ENCODE results near the gene GLYATL1B. TPM values are rescaled to one million over a fixed set of nuclear protein-coding genes. Genes with fewer than 3 reads are reported as not detected.
"Not testable (repeated sequence)": the region's sequence is repeated elsewhere in the genome, so short reads cannot be mapped to it uniquely, and the experiment has no call there.

Gene GLYATL1B
- polyA plus RNA-seq, 1 donor (not counting 4 experiments of a cell fraction or from before 2014, with no cell fraction given) = not detected

GRCh38 chr11:59119826-59120225 lies 33.7 kb downstream of the GLYATL1B start:
- H3K9ac ChIP-seq (ENCODE audit: control insufficient read depth, extremely low read depth, insufficient read depth, low read length) = no peak overlapping the region
- no peak overlapping the region for H3K4me3 ChIP-seq (ENCODE audit: control insufficient read depth in 2 of 3, extremely low read depth in 1 of 3, insufficient read depth in 2 of 3, low read depth in 1 of 3, low read length in 3 of 3)
- H3K79me2 ChIP-seq (ENCODE audit: control insufficient read depth, insufficient read depth, low read length) = no peaks in the 10 kb centered on the region
- H2AFZ ChIP-seq (ENCODE audit: control insufficient read depth, low read length) = no peak overlapping the region
- H3K9me3 ChIP-seq (ENCODE audit: control insufficient read depth, low read depth, low read length) = no peaks in the 10 kb centered on the region
- H4K20me1 ChIP-seq (ENCODE audit: control insufficient read depth, extremely low read depth, insufficient read depth, low read length) = no peaks in the 10 kb centered on the region
- no peak for DNase-seq (ENCODE audit: low read depth, low spot score)
- H3K4me1 ChIP-seq (ENCODE audit: control insufficient read depth, extremely low read depth, insufficient read depth, low read length) = peaks cover 6% of the 10 kb centered on the region
- no peaks in the 10 kb centered on the region for H3K36me3 ChIP-seq (ENCODE audit: control insufficient read depth in 2 of 2, extremely low read depth in 1 of 2, insufficient read depth in 2 of 2, low read length in 2 of 2)
- no peak overlapping the region for H3K4me2 ChIP-seq (ENCODE audit: control insufficient read depth, extremely low read depth, insufficient read depth, low read depth, low read length)
- dilution Hi-C loops (cut with MboI; ENCODE audit: extremely low pct_ligation_motif_present, low sequenced_read_pairs) = no loop called here
- no peak overlapping the region for H3K27ac ChIP-seq (ENCODE audit: control insufficient read depth, insufficient read depth, low read length)
- no peak for FAIRE-seq
- TF ChIP-seq EZH2 (IDR thresholded peaks at IDR 0.05; ENCODE audit: low read length) = no peak
- TF ChIP-seq, protein P1, sequence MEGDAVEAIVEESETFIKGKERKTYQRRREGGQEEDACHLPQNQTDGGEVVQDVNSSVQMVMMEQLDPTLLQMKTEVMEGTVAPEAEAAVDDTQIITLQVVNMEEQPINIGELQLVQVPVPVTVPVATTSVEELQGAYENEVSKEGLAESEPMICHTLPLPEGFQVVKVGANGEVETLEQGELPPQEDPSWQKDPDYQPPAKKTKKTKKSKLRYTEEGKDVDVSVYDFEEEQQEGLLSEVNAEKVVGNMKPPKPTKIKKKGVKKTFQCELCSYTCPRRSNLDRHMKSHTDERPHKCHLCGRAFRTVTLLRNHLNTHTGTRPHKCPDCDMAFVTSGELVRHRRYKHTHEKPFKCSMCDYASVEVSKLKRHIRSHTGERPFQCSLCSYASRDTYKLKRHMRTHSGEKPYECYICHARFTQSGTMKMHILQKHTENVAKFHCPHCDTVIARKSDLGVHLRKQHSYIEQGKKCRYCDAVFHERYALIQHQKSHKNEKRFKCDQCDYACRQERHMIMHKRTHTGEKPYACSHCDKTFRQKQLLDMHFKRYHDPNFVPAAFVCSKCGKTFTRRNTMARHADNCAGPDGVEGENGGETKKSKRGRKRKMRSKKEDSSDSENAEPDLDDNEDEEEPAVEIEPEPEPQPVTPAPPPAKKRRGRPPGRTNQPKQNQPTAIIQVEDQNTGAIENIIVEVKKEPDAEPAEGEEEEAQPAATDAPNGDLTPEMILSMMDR (optimal IDR thresholded peaks at IDR 0.05 in 1 of 3, IDR thresholded peaks at IDR 0.05 in 1 of 3, conservative IDR thresholded peaks at IDR 0.05 in 1 of 3; ENCODE audit: extremely low read depth in 1 of 3, insufficient read depth in 2 of 3, low read length in 3 of 3) = no peak
- H3K27me3 ChIP-seq (ENCODE audit: control insufficient read depth, extremely low read depth, insufficient read depth, low read length) = no peaks in the 10 kb centered on the region
- H3K9me1 ChIP-seq (ENCODE audit: control insufficient read depth, extremely low read depth, insufficient read depth, low read length) = peaks cover 2% of the 10 kb centered on the region

DNA sequence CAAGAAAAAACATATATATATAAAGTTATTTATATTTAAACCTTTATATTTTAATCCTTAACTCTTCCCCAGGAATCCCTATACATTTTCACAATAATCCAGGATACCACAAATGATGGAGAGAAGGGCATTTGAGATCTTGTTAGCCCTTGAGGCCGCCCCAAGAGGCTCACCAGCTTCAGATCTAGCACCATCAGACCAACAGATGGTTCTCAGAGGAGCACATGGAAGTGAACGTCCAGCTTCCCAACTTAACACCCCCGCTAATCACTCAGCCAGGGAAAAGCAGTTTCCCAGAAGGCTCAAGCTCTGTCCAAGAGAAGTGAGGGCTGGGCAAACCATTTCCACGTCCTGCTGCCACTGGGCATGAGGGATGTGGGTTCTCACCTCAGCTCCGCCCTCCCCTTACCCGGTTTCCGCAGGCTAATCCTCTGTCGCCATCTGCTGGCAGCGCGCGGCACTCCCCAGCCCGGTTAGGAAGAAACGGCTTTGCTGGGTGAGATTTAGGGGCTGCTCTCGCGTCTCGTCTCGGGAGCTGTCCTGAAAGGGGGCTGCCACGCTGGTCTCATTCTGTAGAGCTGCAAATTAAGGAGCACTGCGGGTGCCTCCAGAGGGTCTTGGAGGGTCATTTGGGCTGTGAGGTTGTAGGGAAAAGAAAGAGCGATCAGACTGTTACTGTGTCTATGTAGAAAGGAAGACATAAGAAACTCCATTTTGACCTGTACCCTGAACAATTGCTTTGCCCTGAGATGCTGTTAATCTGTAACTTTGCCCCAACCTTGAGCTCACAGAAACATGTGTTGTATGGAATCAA lies 49.7 kb downstream of the GLYATL1B start:
- Histone ChIP-seq H3K9ac (ENCODE audit: control insufficient read depth, extremely low read depth, insufficient read depth, low read length) (no peak overlapping the region), H4K20me1 (ENCODE audit: control insufficient read depth, extremely low read depth, insufficient read depth, low read length) (no peaks in the 10 kb centered on the region), H3K4me2 (ENCODE audit: control insufficient read depth, extremely low read depth, insufficient read depth, low read depth, low read length) (peak overlapping the region; percentile 42), H3K27ac (ENCODE audit: control insufficient read depth, insufficient read depth, low read length) (no peak overlapping the region), H3K9me1 (ENCODE audit: control insufficient read depth, extremely low read depth, insufficient read depth, low read length) (no peaks in the 10 kb centered on the region), H3K27me3 (ENCODE audit: control insufficient read depth, extremely low read depth, insufficient read depth, low read length) (no peaks in the 10 kb centered on the region), H3K4me3 (ENCODE audit: control insufficient read depth in 2 of 3, extremely low read depth in 1 of 3, insufficient read depth in 2 of 3, low read depth in 1 of 3, low read length in 3 of 3) (peak overlapping the region in 1 of 3 experiments; percentile 29), H2AFZ (ENCODE audit: control insufficient read depth, low read length) (peak overlapping the region; percentile 75), H3K79me2 (ENCODE audit: control insufficient read depth, insufficient read depth, low read length) (peaks cover under 1% of the 10 kb centered on the region), H3K9me3 (ENCODE audit: control insufficient read depth, low read depth, low read length) (no peaks in the 10 kb centered on the region), H3K36me3 (ENCODE audit: control insufficient read depth in 2 of 2, extremely low read depth in 1 of 2, insufficient read depth in 2 of 2, low read length in 2 of 2) (peaks cover 0 to 6% of the 10 kb centered on the region in 2 experiments), H3K4me1 (ENCODE audit: control insufficient read depth, extremely low read depth, insufficient read depth, low read length) (no peaks in the 10 kb centered on the region)
- TF ChIP-seq, protein P1 (optimal IDR thresholded peaks at IDR 0.05 in 1 of 3, IDR thresholded peaks at IDR 0.05 in 1 of 3, conservative IDR thresholded peaks at IDR 0.05 in 1 of 3; ENCODE audit: extremely low read depth in 1 of 3, insufficient read depth in 2 of 3, low read length in 3 of 3) = peak; percentile 97 to 99 (median 98)
- no peak for TF ChIP-seq EZH2 (IDR thresholded peaks at IDR 0.05; ENCODE audit: low read length)
- DNase-seq (ENCODE audit: low read depth, low spot score) (no peak), FAIRE-seq (peak; percentile 64)
- dilution Hi-C loops (cut with MboI; ENCODE audit: extremely low pct_ligation_motif_present, low sequenced_read_pairs) = no loop called here

GRCh38 chr11:59136551-59136950 lies 50.4 kb downstream of the GLYATL1B start:
- H3K9me3 ChIP-seq (ENCODE audit: control insufficient read depth, low read depth, low read length); H3K9me1 ChIP-seq (ENCODE audit: control insufficient read depth, extremely low read depth, insufficient read depth, low read length); dilution Hi-C loops (cut with MboI; ENCODE audit: extremely low pct_ligation_motif_present, low sequenced_read_pairs); FAIRE-seq; H3K36me3 ChIP-seq (ENCODE audit: control insufficient read depth in 2 of 2, extremely low read depth in 1 of 2, insufficient read depth in 2 of 2, low read length in 2 of 2); H2AFZ ChIP-seq (ENCODE audit: control insufficient read depth, low read length); H3K79me2 ChIP-seq (ENCODE audit: control insufficient read depth, insufficient read depth, low read length); H3K4me1 ChIP-seq (ENCODE audit: control insufficient read depth, extremely low read depth, insufficient read depth, low read length); H3K9ac ChIP-seq (ENCODE audit: control insufficient read depth, extremely low read depth, insufficient read depth, low read length); H3K4me2 ChIP-seq (ENCODE audit: control insufficient read depth, extremely low read depth, insufficient read depth, low read depth, low read length); H3K4me3 ChIP-seq (ENCODE audit: control insufficient read depth in 2 of 3, extremely low read depth in 1 of 3, insufficient read depth in 2 of 3, low read depth in 1 of 3, low read length in 3 of 3); DNase-seq (ENCODE audit: low read depth, low spot score); H4K20me1 ChIP-seq (ENCODE audit: control insufficient read depth, extremely low read depth, insufficient read depth, low read length); H3K27me3 ChIP-seq (ENCODE audit: control insufficient read depth, extremely low read depth, insufficient read depth, low read length); H3K27ac ChIP-seq (ENCODE audit: control insufficient read depth, insufficient read depth, low read length): not testable (repeated sequence)

Data from keratinocyte (primary cell).